Measurements from ENCODE around the gene VARS2. TPM values are rescaled to one million over a fixed set of nuclear protein-coding genes. Genes with fewer than 3 reads are reported as not detected.
"Not testable (repeated sequence)": the region's sequence is repeated elsewhere in the genome, so short reads cannot be mapped to it uniquely, and the experiment has no call there.

The VARS2 gene
- total RNA-seq, 1 experiment from 2014 or later: 60.3 TPM

DNA sequence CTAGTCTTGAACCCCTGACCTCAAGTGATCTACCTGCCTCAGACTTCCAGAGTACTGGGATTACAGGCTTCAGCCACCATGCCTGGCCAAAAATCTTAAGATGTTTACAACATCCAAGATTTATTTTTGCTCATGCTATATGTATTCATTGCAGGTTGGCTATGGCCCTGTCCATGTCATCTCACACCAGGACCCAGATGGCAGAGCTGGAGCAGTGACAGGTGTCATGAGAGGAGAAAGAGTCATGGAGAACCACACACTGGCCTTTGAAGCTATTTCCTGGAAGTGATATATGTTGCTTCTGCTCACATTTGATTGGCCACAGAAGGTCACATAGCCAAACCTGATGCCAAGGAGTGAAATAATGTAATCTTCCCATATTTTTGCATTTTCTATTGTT lies 43.5 kb upstream of the VARS2 start:
- ChIA-PET CTCF (no interaction called here), POLR2A (ENCODE audit: unreplicated experiment) (no interaction called here)
- Histone ChIP-seq H3K36me3 (ENCODE audit: low read depth) (no peaks in the 10 kb centered on the region), H3K4me2 (no peak overlapping the region), H3K79me2 (ENCODE audit: low read depth) (no peaks in the 10 kb centered on the region), H4K20me1 (ENCODE audit: insufficient read depth) (no peaks in the 10 kb centered on the region), H3K4me3 (no peak overlapping the region), H3K9me3 (ENCODE audit: insufficient read depth, low read depth) (peaks cover 16% of the 10 kb centered on the region; the same call in 1 of the 2 replicates), H3F3A (ENCODE audit: insufficient read depth, low read depth) (peaks cover 6% of the 10 kb centered on the region; the same call in 1 of the 2 replicates), H3K9me2 (ENCODE audit: insufficient read depth) (no peaks in the 10 kb centered on the region), H3K27me3 (ENCODE audit: insufficient read depth, low read depth) (no peaks in the 10 kb centered on the region), H2AFZ (no peak overlapping the region), H3K27ac (no peak overlapping the region), H3K4me1 (replicated peaks; ENCODE audit: insufficient read depth) (no peaks in the 10 kb centered on the region)
- no TSS peak for BruUV-seq (replicated peaks)
- intact Hi-C loops (cut with micrococcal nuclease; ENCODE audit: unreplicated experiment): no loop called here
- DNase-seq: no peak
- no peak for TF ChIP-seq EZH2 (IDR thresholded peaks at IDR 0.05; ENCODE audit: low read depth)
- TF ChIP-seq, protein P1, sequence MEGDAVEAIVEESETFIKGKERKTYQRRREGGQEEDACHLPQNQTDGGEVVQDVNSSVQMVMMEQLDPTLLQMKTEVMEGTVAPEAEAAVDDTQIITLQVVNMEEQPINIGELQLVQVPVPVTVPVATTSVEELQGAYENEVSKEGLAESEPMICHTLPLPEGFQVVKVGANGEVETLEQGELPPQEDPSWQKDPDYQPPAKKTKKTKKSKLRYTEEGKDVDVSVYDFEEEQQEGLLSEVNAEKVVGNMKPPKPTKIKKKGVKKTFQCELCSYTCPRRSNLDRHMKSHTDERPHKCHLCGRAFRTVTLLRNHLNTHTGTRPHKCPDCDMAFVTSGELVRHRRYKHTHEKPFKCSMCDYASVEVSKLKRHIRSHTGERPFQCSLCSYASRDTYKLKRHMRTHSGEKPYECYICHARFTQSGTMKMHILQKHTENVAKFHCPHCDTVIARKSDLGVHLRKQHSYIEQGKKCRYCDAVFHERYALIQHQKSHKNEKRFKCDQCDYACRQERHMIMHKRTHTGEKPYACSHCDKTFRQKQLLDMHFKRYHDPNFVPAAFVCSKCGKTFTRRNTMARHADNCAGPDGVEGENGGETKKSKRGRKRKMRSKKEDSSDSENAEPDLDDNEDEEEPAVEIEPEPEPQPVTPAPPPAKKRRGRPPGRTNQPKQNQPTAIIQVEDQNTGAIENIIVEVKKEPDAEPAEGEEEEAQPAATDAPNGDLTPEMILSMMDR (conservative IDR thresholded peaks at IDR 0.05): no peak

DNA sequence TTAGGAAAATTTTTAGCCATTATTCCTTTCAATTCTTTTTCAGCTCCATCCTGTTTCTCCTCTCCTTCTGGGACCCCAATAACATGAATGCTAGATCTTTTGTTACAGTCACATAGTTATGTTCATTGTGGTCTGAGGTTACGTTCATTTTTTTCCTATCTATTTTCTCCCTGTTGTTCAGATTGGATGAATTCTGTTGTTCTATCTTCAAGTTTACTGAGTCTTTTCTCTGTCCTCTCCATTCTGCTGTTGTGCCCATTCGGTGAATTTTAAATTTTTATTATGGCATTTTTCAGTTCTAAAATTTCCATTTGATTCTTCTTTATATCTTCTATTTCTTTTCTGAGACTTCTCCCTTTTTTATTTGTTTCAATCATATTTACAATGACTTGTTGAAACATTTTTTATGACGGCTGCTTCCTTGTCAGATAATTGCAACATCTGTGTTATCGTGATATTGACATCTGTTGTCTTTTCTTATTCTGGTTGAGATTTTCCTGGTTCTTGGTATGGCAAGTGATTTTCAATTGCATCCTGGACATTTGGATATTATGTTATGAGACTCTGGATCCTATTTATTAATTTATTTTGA lies 42.4 kb upstream of the VARS2 start:
- ChIA-PET CTCF (no interaction called here), POLR2A (ENCODE audit: unreplicated experiment) (no interaction called here)
- no peak overlapping the region for H2AFZ ChIP-seq
- no peak overlapping the region for H3K4me2 ChIP-seq
- no peaks in the 10 kb centered on the region for H3K79me2 ChIP-seq (ENCODE audit: low read depth)
- peaks cover 16% of the 10 kb centered on the region; the same call in 1 of the 2 replicates for H3K9me3 ChIP-seq (ENCODE audit: insufficient read depth, low read depth)
- no peaks in the 10 kb centered on the region for H3K9me2 ChIP-seq (ENCODE audit: insufficient read depth)
- no peaks in the 10 kb centered on the region for H4K20me1 ChIP-seq (ENCODE audit: insufficient read depth)
- no TSS peak for BruUV-seq (replicated peaks)
- no peak overlapping the region for H3K4me3 ChIP-seq
- H3K4me1 ChIP-seq (replicated peaks; ENCODE audit: insufficient read depth): no peaks in the 10 kb centered on the region
- no peak overlapping the region for H3K27ac ChIP-seq
- no peaks in the 10 kb centered on the region for H3K36me3 ChIP-seq (ENCODE audit: low read depth)
- DNase-seq: no peak
- peaks cover 6% of the 10 kb centered on the region; the same call in 1 of the 2 replicates for H3F3A ChIP-seq (ENCODE audit: insufficient read depth, low read depth)
- TF ChIP-seq, protein P1 (conservative IDR thresholded peaks at IDR 0.05): no peak
- no peak for TF ChIP-seq EZH2 (IDR thresholded peaks at IDR 0.05; ENCODE audit: low read depth)
- no peaks in the 10 kb centered on the region for H3K27me3 ChIP-seq (ENCODE audit: insufficient read depth, low read depth)
- intact Hi-C loops (cut with micrococcal nuclease; ENCODE audit: unreplicated experiment): no loop called here

DNA sequence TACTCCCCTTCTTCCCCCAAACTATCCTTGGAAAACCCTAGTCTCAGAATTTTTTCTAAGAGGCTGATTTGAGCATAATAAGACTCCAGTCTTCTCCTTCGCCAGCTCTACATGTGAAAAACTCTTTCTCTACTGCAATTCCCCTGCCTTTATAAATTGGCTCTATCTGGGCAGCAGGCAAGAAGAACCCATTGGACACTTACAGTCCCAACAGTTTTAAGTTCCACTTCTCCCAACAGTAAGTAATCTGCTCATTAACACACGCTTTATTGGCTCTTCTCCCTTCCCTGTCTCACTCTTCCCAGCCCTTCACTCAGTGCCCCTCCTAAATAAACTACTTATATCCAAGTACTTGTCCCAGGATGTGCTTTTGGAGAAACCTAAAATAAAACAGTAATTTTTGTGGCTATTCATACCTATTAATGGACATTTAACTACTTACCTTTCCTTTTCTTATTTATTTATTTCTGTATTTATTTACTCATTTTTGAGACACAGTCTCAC lies 40.8 kb upstream of the VARS2 start:
- peaks cover 6% of the 10 kb centered on the region; the same call in 1 of the 2 replicates for H3F3A ChIP-seq (ENCODE audit: insufficient read depth, low read depth)
- H3K4me3 ChIP-seq: no peak overlapping the region
- intact Hi-C loops (cut with micrococcal nuclease; ENCODE audit: unreplicated experiment): no loop called here
- H3K9me3 ChIP-seq (ENCODE audit: insufficient read depth, low read depth): peaks cover 9% of the 10 kb centered on the region; the same call in 1 of the 2 replicates
- POLR2A ChIA-PET (ENCODE audit: unreplicated experiment): no interaction called here
- no peaks in the 10 kb centered on the region for H3K9me2 ChIP-seq (ENCODE audit: insufficient read depth)
- no TSS peak for BruUV-seq (replicated peaks)
- no peaks in the 10 kb centered on the region for H3K27me3 ChIP-seq (ENCODE audit: insufficient read depth, low read depth)
- TF ChIP-seq EZH2 (IDR thresholded peaks at IDR 0.05; ENCODE audit: low read depth): no peak
- TF ChIP-seq, protein P1 (conservative IDR thresholded peaks at IDR 0.05): no peak
- DNase-seq: no peak
- H4K20me1 ChIP-seq (ENCODE audit: insufficient read depth): no peaks in the 10 kb centered on the region
- CTCF ChIA-PET: no interaction called here
- no peak overlapping the region for H3K4me2 ChIP-seq
- H3K27ac ChIP-seq: no peak overlapping the region
- H3K79me2 ChIP-seq (ENCODE audit: low read depth): no peaks in the 10 kb centered on the region
- peaks cover 5% of the 10 kb centered on the region; the same call in 1 of the 2 replicates for H3K4me1 ChIP-seq (replicated peaks; ENCODE audit: insufficient read depth)
- H3K36me3 ChIP-seq (ENCODE audit: low read depth): no peaks in the 10 kb centered on the region
- no peak overlapping the region for H2AFZ ChIP-seq

DNA sequence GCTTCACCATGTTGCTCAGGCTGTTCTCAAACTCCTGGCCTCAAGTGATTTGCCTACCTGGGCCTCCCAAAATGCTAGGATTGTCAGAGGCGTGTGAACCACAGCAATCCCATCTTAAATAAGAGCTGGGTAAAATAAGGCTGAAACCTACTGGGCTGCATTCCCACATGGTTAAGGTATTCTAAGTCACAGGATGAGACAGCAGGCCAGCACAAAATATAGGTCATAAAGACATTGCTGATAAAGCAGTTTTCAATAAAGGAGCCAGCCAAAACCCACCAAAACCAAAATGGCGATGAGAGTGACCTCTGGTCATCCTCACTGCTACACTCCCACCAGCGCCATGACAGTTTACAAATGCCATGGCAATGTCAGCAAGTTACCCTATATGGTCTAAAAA lies 40.2 kb upstream of the VARS2 start:
- H4K20me1 ChIP-seq (ENCODE audit: insufficient read depth); H3K36me3 ChIP-seq (ENCODE audit: low read depth); H3K27me3 ChIP-seq (ENCODE audit: insufficient read depth, low read depth); H3K9me2 ChIP-seq (ENCODE audit: insufficient read depth); intact Hi-C loops (cut with micrococcal nuclease; ENCODE audit: unreplicated experiment); CTCF ChIA-PET; H3K4me3 ChIP-seq; H3F3A ChIP-seq (ENCODE audit: insufficient read depth, low read depth); H3K79me2 ChIP-seq (ENCODE audit: low read depth); H3K27ac ChIP-seq; H3K4me2 ChIP-seq; DNase-seq; H2AFZ ChIP-seq; H3K4me1 ChIP-seq (replicated peaks; ENCODE audit: insufficient read depth); BruUV-seq (replicated peaks); H3K9me3 ChIP-seq (ENCODE audit: insufficient read depth, low read depth); POLR2A ChIA-PET (ENCODE audit: unreplicated experiment): not testable (repeated sequence)

All from PC-9 (cell line).